Transverse colon (tissue), 4 donors: ENCODE measurements around the gene LDLRAD4. TPM values are rescaled to one million over a fixed set of nuclear protein-coding genes. Genes with fewer than 3 reads are reported as not detected.

Experiments used
- DNase-seq: peaks from one replicate; pipeline ENCODE4 v3.0.0-alpha.2; 2019
- H3K27ac ChIP-seq, 4 donors: fragments of 200-600 bp; sonication (generic); 2 replicates each; pipeline ENCODE4 v1.5.1; 2016 to 2018; ENCODE audit warnings: inconsistent platforms in 4 of 4
- H3K27me3 ChIP-seq: fragments of 200-600 bp; sonication (generic); 2 replicates; pipeline ENCODE4 v1.5.1; 2017; ENCODE audit warnings: inconsistent platforms
- H3K36me3 ChIP-seq, 4 donors: fragments of 200-600 bp; sonication (generic); 2 replicates each; pipeline ENCODE4 v1.5.1; 2017 to 2019; ENCODE audit warnings: inconsistent platforms in 4 of 4
- H3K4me1 ChIP-seq, 4 donors: fragments of 200-600 bp; sonication (generic); 2 replicates each; pipeline ENCODE4 v1.5.1; 2017 to 2020; ENCODE audit warnings: inconsistent platforms in 4 of 4
- H3K4me3 ChIP-seq, 4 donors: fragments of 200-600 bp; sonication (generic); 1 replicate in 1 of 4; 2 replicates in 3 of 4; pipeline versions ENCODE4 v1.5.1 to v1.6.1; 2017 to 2019; ENCODE audit warnings: inconsistent platforms in 4 of 4
- H3K9me3 ChIP-seq, 2 donors: fragments of 200-600 bp; sonication (generic); 2 replicates each; pipeline ENCODE4 v1.5.1; 2017 to 2019; ENCODE audit warnings: inconsistent platforms in 2 of 2
- EP300 ChIP-seq: sonication (generic); formaldehyde crosslinking; IDR thresholded peaks from one replicate; pipeline ENCODE4 v1.6.1; 2017; ENCODE audit warnings: antibody characterized with exemption, low read depth
- POLR2A ChIP-seq: fragments of 450-650 bp; IDR thresholded peaks from one replicate; pipeline ENCODE4 v1.6.1; 2016; ENCODE audit warnings: antibody characterized with exemption, mild to moderate bottlenecking, moderate library complexity
- POLR2AphosphoS5 ChIP-seq, 3 donors: sonication (generic); formaldehyde crosslinking; IDR thresholded peaks; one replicate each; pipeline ENCODE4 v1.6.1; 2016; ENCODE audit warnings: antibody characterized with exemption in 3 of 3
- WGBS, 2 donors: methylation state at CpG; one replicate each; pipeline ENCODE4 v1.1.5; 2018; ENCODE audit warnings: low coverage in 1 of 2; 5-methylcytosine and 5-hydroxymethylcytosine counted together
- in situ Hi-C, 4 donors: fragments of 200-750 bp; cut with MboI; loops; one replicate each; pipeline versions ENCODE4 v1.15.0 to v1.15.1; 2017; ENCODE audit warnings: low sequenced_read_pairs in 3 of 4, low pct_ligation_motif_present in 1 of 4, low pct_unique_long_range_greater_than_20kb in 1 of 4
- intact Hi-C: fragments of 100-400 bp; cut with DNase I; formaldehyde crosslinking; loops from one replicate; pipeline ENCODE4 v1.15.1; 2023; ENCODE audit warnings: low total_unique reads
- total RNA-seq, 4 donors: library from RNA; depleted of rRNA; stranded (reverse); fragments of >200 nt; gene quantifications; one replicate each; pipeline ENCODE4 v1.1.0, GENCODE V29; 2016
- TF ChIP-seq, protein P1 (sequence below), 5 experiments: fragments of 200-600 bp in 3 of 5; fragments of 450-650 bp in 2 of 5; sonication (generic) in 3 of 5; IDR thresholded peaks; 1 replicate in 2 of 5; 2 replicates in 3 of 5; pipeline ENCODE4 v1.5.1; 2016 to 2017; ENCODE audit warnings: antibody characterized with exemption in 5 of 5, inconsistent platforms in 3 of 5, mild to moderate bottlenecking in 2 of 5, moderate library complexity in 1 of 5

Gene LDLRAD4
- total RNA-seq, 4 donors from 2014 or later, result 34.8 to 277 (median 60.6) TPM

GRCh38 chr18:13585379-13586153, 367.0 kb downstream of the LDLRAD4 start:
- 64 to 88% methylated on average over 3 to 4 of the region's 4 CpGs for WGBS, 2 donors
- Histone ChIP-seq H3K4me1 (peaks cover 0 to 4% (median 0%) of the 10 kb centered on the region in 4 donors), H3K27ac (no peak overlapping the region), H3K9me3 (no peaks in the 10 kb centered on the region), H3K36me3 (no peaks in the 10 kb centered on the region), H3K4me3 (no peak overlapping the region), H3K27me3 (no peaks in the 10 kb centered on the region)
- TF ChIP-seq, protein P1, sequence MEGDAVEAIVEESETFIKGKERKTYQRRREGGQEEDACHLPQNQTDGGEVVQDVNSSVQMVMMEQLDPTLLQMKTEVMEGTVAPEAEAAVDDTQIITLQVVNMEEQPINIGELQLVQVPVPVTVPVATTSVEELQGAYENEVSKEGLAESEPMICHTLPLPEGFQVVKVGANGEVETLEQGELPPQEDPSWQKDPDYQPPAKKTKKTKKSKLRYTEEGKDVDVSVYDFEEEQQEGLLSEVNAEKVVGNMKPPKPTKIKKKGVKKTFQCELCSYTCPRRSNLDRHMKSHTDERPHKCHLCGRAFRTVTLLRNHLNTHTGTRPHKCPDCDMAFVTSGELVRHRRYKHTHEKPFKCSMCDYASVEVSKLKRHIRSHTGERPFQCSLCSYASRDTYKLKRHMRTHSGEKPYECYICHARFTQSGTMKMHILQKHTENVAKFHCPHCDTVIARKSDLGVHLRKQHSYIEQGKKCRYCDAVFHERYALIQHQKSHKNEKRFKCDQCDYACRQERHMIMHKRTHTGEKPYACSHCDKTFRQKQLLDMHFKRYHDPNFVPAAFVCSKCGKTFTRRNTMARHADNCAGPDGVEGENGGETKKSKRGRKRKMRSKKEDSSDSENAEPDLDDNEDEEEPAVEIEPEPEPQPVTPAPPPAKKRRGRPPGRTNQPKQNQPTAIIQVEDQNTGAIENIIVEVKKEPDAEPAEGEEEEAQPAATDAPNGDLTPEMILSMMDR (IDR thresholded peaks at IDR 0.05), result no peak
- TF ChIP-seq EP300, result no peak
- TF ChIP-seq POLR2AphosphoS5 (IDR thresholded peaks at IDR 0.05), result no peak
- no peak for TF ChIP-seq POLR2A
- in situ Hi-C loops, result no loop called here
- no peak for DNase-seq
- intact Hi-C loops, result no loop called here

- Histone ChIP-seq H3K4me3 (no peak overlapping the region), H3K36me3 (no peaks in the 10 kb centered on the region), H3K27me3 (no peaks in the 10 kb centered on the region), H3K4me1 (peaks cover 0 to 4% (median 0%) of the 10 kb centered on the region in 4 donors), H3K9me3 (no peaks in the 10 kb centered on the region), H3K27ac (no peak overlapping the region)
- in situ Hi-C loops (no loop called here), intact Hi-C loops (no loop called here)
- 96 to 100% methylated on average over 1 of the region's 1 CpG for WGBS, 2 donors
- DNase-seq, result no peak
- TF ChIP-seq POLR2A (no peak), EP300 (no peak), POLR2AphosphoS5 (IDR thresholded peaks at IDR 0.05) (no peak)
- TF ChIP-seq, protein P1 (IDR thresholded peaks at IDR 0.05), result no peak
Observed at GRCh38 chr18:13587001-13587400, 368.4 kb downstream of the LDLRAD4 start.

DNA sequence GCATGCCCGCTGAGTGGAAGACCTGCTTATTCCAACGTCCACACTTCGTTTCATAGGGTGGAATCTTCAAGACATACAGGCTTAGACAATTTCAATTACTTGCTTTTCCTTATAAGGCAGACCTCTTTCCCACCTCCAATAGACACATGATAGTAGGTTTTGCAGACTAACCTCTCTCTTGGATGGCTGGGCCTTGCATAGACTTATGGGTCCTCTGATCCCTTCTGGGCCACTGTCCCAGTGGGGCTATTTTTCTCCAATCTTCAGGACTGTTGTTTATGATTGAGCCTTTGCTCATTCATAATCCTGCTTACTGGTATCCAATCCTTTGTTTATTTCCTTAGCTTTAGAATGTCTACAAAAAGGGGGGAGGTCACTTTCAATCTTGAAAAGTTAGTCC, 368.9 kb downstream of the LDLRAD4 start:
- intact Hi-C loops (no loop called here), in situ Hi-C loops (no loop called here)
- Histone ChIP-seq H3K36me3 (no peaks in the 10 kb centered on the region), H3K9me3 (no peaks in the 10 kb centered on the region), H3K27me3 (no peaks in the 10 kb centered on the region), H3K27ac (no peak overlapping the region), H3K4me3 (no peak overlapping the region), H3K4me1 (peaks cover 0 to 4% (median 0%) of the 10 kb centered on the region in 4 donors)
- TF ChIP-seq POLR2A (no peak), EP300 (no peak), POLR2AphosphoS5 (IDR thresholded peaks at IDR 0.05) (no peak)
- TF ChIP-seq, protein P1 (IDR thresholded peaks at IDR 0.05), result no peak
- DNase-seq, result no peak
- WGBS, 2 donors, result 80 to 88% methylated on average over 1 to 3 of the region's 3 CpGs

DNA sequence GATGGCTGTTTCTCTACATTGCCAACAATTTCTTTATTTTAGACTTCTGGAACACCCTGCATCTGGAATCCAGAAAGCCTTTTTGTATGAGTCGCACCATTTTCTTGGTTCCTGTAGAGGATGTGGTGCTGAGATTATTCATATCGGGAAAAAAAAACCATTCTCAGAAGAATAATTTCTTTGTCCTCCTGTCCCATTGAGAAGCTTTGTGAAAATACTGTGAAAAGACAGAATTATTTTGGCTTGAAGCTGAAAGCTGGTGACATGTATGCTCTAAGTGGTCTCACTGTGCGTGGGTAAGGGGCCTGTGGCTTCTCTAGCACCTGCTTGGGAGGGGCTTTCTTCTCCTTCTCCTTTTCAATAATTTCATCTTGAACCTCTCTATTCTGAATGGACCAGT, 369.4 kb downstream of the LDLRAD4 start:
- Histone ChIP-seq H3K4me3 (no peak overlapping the region), H3K36me3 (no peaks in the 10 kb centered on the region), H3K4me1 (peaks cover 0 to 4% (median 0%) of the 10 kb centered on the region in 4 donors), H3K27ac (no peak overlapping the region), H3K9me3 (no peaks in the 10 kb centered on the region), H3K27me3 (no peaks in the 10 kb centered on the region)
- WGBS, 2 donors, result 65% methylated on average over 3 of the region's 3 CpGs
- intact Hi-C loops, result no loop called here
- TF ChIP-seq, protein P1 (IDR thresholded peaks at IDR 0.05), result no peak
- TF ChIP-seq EP300 (no peak), POLR2AphosphoS5 (IDR thresholded peaks at IDR 0.05) (no peak)
- no peak for DNase-seq
- in situ Hi-C loops, result no loop called here
